ENCODE measurements around the gene PALS1.

DNA sequence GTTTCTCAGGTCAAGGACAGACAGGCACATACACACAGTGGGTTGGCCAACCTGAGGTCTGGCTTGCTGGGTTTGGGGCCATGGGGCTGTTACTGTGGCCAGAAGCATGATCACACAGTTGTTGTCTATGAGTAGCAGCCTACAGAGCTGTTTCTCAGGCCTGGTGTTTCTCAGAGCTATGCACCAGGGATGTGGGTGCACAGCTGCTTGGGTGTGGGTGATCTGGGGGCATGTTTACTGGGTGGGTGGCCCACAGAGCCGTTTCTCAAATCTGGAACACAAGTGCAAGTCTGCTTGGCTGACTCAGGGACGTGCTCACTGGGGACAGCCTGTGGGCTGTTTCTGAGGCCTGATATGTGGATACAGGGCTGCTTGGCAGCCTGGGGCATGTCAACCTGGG, 23.1 kb upstream of the PALS1 start:
- TF ChIP-seq, protein P1, sequence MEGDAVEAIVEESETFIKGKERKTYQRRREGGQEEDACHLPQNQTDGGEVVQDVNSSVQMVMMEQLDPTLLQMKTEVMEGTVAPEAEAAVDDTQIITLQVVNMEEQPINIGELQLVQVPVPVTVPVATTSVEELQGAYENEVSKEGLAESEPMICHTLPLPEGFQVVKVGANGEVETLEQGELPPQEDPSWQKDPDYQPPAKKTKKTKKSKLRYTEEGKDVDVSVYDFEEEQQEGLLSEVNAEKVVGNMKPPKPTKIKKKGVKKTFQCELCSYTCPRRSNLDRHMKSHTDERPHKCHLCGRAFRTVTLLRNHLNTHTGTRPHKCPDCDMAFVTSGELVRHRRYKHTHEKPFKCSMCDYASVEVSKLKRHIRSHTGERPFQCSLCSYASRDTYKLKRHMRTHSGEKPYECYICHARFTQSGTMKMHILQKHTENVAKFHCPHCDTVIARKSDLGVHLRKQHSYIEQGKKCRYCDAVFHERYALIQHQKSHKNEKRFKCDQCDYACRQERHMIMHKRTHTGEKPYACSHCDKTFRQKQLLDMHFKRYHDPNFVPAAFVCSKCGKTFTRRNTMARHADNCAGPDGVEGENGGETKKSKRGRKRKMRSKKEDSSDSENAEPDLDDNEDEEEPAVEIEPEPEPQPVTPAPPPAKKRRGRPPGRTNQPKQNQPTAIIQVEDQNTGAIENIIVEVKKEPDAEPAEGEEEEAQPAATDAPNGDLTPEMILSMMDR (IDR thresholded peaks at IDR 0.05) = no peak
- TF ChIP-seq EZH2 (IDR thresholded peaks at IDR 0.05; ENCODE audit: borderline replicate concordance, insufficient read depth, low read depth, low read length, poor library complexity, severe bottlenecking) = no peak
